Measurements from ENCODE around the gene PRSS21.

GRCh38 chr16:2786826-2787151 is 30.2 kb upstream of the PRSS21 start:
- no peak for TF ChIP-seq CTCF (conservative IDR thresholded peaks at IDR 0.05; ENCODE audit: low read length)
- no peak for TF ChIP-seq EZH2phosphoT487 (IDR thresholded peaks at IDR 0.05; ENCODE audit: borderline replicate concordance, low read depth, low read length)
